Measurements from ENCODE around the gene HOXC10.

HOXC10 gene

DNA sequence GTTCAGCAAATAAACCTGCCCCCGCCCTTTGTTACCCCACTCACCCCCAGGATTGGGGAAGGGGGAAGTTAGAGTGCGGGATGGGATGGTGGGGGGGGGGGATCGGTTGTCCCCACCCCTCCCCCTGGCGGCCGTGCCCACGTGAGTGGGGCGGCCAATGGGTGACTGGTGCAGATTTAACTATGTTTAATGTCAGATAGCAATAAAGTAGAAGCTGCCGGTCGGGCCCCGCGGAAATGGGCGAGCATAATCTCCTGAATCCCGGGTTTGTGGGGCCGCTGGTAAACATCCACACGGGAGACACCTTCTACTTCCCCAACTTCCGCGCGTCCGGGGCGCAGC lies 30.3 kb upstream of the HOXC10 start, which contains the start of gene HOXC12:
HOXC12 (plus strand) TSS at position 210 of the 342 bp plus-strand sequence; CDS start at position 237, 27 bp downstream.
- Histone ChIP-seq H3K27me3 (ENCODE audit: insufficient read depth, low read length, poor library complexity, severe bottlenecking) (no peaks in the 10 kb centered on the region), H3K79me2 (ENCODE audit: insufficient read depth, low read length) (no peaks in the 10 kb centered on the region), H3K9me3 (ENCODE audit: insufficient read depth, low read depth, low read length) (no peaks in the 10 kb centered on the region), H3K9ac (ENCODE audit: low read depth, low read length, poor library complexity, severe bottlenecking) (peak within 1 kb of the TSS; percentile 73), H2AFZ (ENCODE audit: low read length) (no peak within 1 kb of the TSS), H3F3A (ENCODE audit: low read depth) (0 out of 2 replicates have a peak, but pooled peaks cover 3% of the 10 kb centered on the region), H4K20me1 (ENCODE audit: insufficient read depth, low read length, poor library complexity, severe bottlenecking) (no peaks in the 10 kb centered on the region), H3K9me2 (replicated peaks; ENCODE audit: low read depth, low read length) (no peaks in the 10 kb centered on the region), H3K4me2 (ENCODE audit: low read depth, low read length, poor library complexity, severe bottlenecking) (peak within 1 kb of the TSS; percentile 91), H3K4me1 (ENCODE audit: insufficient read depth, low read length, poor library complexity, severe bottlenecking) (peaks cover 39% of the 10 kb centered on the region), H3K36me3 (ENCODE audit: insufficient read depth, low read length) (no peaks in the 10 kb centered on the region), H3K4me3 (ENCODE audit: low read length, poor library complexity, severe bottlenecking) (peak within 1 kb of the TSS; percentile 66)
- TF ChIP-seq EZH2phosphoT487 (IDR thresholded peaks at IDR 0.05; ENCODE audit: borderline replicate concordance), result no peak
- TF ChIP-seq, protein P1, sequence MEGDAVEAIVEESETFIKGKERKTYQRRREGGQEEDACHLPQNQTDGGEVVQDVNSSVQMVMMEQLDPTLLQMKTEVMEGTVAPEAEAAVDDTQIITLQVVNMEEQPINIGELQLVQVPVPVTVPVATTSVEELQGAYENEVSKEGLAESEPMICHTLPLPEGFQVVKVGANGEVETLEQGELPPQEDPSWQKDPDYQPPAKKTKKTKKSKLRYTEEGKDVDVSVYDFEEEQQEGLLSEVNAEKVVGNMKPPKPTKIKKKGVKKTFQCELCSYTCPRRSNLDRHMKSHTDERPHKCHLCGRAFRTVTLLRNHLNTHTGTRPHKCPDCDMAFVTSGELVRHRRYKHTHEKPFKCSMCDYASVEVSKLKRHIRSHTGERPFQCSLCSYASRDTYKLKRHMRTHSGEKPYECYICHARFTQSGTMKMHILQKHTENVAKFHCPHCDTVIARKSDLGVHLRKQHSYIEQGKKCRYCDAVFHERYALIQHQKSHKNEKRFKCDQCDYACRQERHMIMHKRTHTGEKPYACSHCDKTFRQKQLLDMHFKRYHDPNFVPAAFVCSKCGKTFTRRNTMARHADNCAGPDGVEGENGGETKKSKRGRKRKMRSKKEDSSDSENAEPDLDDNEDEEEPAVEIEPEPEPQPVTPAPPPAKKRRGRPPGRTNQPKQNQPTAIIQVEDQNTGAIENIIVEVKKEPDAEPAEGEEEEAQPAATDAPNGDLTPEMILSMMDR (conservative IDR thresholded peaks at IDR 0.05; ENCODE audit: low read length), result no peak

DNA sequence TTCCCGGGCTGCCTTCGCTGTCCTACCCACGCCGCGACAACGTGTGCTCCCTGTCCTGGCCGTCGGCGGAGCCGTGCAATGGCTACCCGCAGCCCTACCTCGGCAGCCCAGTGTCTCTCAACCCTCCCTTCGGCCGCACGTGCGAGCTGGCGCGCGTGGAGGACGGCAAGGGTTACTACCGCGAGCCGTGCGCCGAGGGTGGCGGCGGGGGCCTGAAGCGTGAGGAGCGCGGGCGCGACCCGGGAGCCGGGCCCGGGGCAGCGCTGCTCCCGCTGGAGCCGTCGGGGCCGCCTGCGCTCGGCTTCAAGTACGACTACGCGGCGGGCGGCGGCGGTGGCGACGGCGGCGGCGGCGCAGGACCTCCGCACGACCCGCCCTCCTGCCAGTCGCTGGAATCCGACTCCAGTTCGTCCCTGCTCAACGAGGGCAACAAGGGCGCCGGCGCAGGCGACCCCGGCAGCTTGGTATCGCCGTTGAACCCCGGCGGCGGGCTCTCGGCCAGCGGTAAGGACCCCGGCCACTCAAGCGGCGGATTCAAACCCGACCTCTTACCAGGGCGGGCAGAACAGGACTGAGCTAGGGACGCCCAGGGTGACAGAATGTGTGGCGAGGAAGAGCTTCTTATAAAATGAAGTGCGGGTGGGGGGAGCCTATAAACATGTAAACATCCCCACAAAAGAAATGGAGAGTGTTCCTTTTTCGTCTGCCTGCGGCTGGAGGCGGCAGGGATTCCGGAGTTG lies 29.7 kb upstream of the HOXC10 start:
- Histone ChIP-seq H3F3A (ENCODE audit: low read depth) (0 out of 2 replicates have a peak, but pooled peaks cover 3% of the 10 kb centered on the region), H3K79me2 (ENCODE audit: insufficient read depth, low read length) (no peaks in the 10 kb centered on the region), H3K4me2 (ENCODE audit: low read depth, low read length, poor library complexity, severe bottlenecking) (peak overlapping the region; percentile 91), H3K9me3 (ENCODE audit: insufficient read depth, low read depth, low read length) (no peaks in the 10 kb centered on the region), H3K4me3 (ENCODE audit: low read length, poor library complexity, severe bottlenecking) (no peak overlapping the region), H3K9me2 (replicated peaks; ENCODE audit: low read depth, low read length) (no peaks in the 10 kb centered on the region), H3K27me3 (ENCODE audit: insufficient read depth, low read length, poor library complexity, severe bottlenecking) (no peaks in the 10 kb centered on the region), H3K9ac (ENCODE audit: low read depth, low read length, poor library complexity, severe bottlenecking) (no peak overlapping the region), H4K20me1 (ENCODE audit: insufficient read depth, low read length, poor library complexity, severe bottlenecking) (no peaks in the 10 kb centered on the region), H3K36me3 (ENCODE audit: insufficient read depth, low read length) (no peaks in the 10 kb centered on the region), H2AFZ (ENCODE audit: low read length) (no peak overlapping the region), H3K4me1 (ENCODE audit: insufficient read depth, low read length, poor library complexity, severe bottlenecking) (peaks cover 41% of the 10 kb centered on the region)
- TF ChIP-seq EZH2phosphoT487 (IDR thresholded peaks at IDR 0.05; ENCODE audit: borderline replicate concordance), result no peak
- TF ChIP-seq, protein P1 (conservative IDR thresholded peaks at IDR 0.05; ENCODE audit: low read length), result no peak

DNA sequence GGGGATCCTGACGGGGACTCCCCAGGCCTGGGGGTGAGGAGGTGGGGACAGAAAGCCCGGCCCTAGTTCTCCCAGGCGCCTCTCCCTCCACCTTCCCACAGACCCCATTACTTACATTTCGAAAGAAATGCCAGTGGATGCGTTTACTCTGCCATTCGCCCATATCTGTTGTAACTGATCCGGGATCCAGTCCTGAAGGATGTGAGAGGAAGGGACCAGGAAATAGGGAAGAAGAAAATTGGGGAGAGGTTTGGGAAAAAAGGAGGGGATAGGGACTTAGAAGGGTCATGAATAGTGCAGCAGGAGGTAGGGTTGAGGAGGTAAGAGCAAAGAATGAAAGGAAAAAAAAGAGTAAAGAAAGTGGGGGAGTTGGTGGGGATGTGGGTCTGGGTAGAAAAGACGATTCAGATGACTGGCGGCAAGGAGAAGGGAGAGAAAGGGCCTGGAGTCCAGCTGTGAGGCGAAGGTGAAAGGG lies 29.1 kb upstream of the HOXC10 start:
- Histone ChIP-seq H3K9ac (ENCODE audit: low read depth, low read length, poor library complexity, severe bottlenecking) (peak overlapping the region; percentile 73), H3K79me2 (ENCODE audit: insufficient read depth, low read length) (no peaks in the 10 kb centered on the region), H3K36me3 (ENCODE audit: insufficient read depth, low read length) (no peaks in the 10 kb centered on the region), H3K4me1 (ENCODE audit: insufficient read depth, low read length, poor library complexity, severe bottlenecking) (peaks cover 41% of the 10 kb centered on the region), H3K9me3 (ENCODE audit: insufficient read depth, low read depth, low read length) (no peaks in the 10 kb centered on the region), H3K27me3 (ENCODE audit: insufficient read depth, low read length, poor library complexity, severe bottlenecking) (no peaks in the 10 kb centered on the region), H4K20me1 (ENCODE audit: insufficient read depth, low read length, poor library complexity, severe bottlenecking) (no peaks in the 10 kb centered on the region), H3K4me3 (ENCODE audit: low read length, poor library complexity, severe bottlenecking) (peak overlapping the region; percentile 66), H3K4me2 (ENCODE audit: low read depth, low read length, poor library complexity, severe bottlenecking) (peak overlapping the region; percentile 91), H3K9me2 (replicated peaks; ENCODE audit: low read depth, low read length) (no peaks in the 10 kb centered on the region), H3F3A (ENCODE audit: low read depth) (0 out of 2 replicates have a peak, but pooled peaks cover 3% of the 10 kb centered on the region), H2AFZ (ENCODE audit: low read length) (peak overlapping the region; percentile 72; the same call in 1 of the 2 replicates)
- TF ChIP-seq, protein P1 (conservative IDR thresholded peaks at IDR 0.05; ENCODE audit: low read length), result no peak
- no peak for TF ChIP-seq EZH2phosphoT487 (IDR thresholded peaks at IDR 0.05; ENCODE audit: borderline replicate concordance)

Measured in Loucy (cell line).